Breast epithelium (tissue), 3 donors: ENCODE data around the gene CCL27.

ENCODE experiments used
- CTCF ChIP-seq, 3 donors: fragments of 450-650 bp; IDR thresholded peaks; one replicate each; pipeline ENCODE4 v1.5.1; 2016 to 2017; ENCODE audit warnings: antibody characterized with exemption in 3 of 3, mild to moderate bottlenecking in 3 of 3, moderate library complexity in 3 of 3
- POLR2A ChIP-seq: fragments of 450-650 bp; IDR thresholded peaks from one replicate; pipeline ENCODE4 v1.6.1; 2016; ENCODE audit warnings: antibody characterized with exemption, mild to moderate bottlenecking, moderate library complexity
- POLR2AphosphoS5 ChIP-seq, 3 donors: sonication (generic); formaldehyde crosslinking; IDR thresholded peaks; one replicate each; pipeline ENCODE4 v1.6.1; 2017; ENCODE audit warnings: antibody characterized with exemption in 3 of 3

- no peak for TF ChIP-seq POLR2A
- TF ChIP-seq CTCF (IDR thresholded peaks at IDR 0.05), result no peak
- TF ChIP-seq POLR2AphosphoS5 (IDR thresholded peaks at IDR 0.05), result no peak
Measured at GRCh38 chr9:34647084-34647403, 15.4 kb downstream of the CCL27 start.
